ENCODE results near the gene STAMBPL1. TPM values are rescaled to one million over a fixed set of nuclear protein-coding genes. Genes with fewer than 3 reads are reported as not detected.
A peak's percentile ranks its signal among the peaks of the same experiment; 100 is the strongest.

Gene STAMBPL1
- polyA plus RNA-seq, 1 of the 3 experiments (the other 2 are of a cell fraction), result 25.1 TPM

DNA sequence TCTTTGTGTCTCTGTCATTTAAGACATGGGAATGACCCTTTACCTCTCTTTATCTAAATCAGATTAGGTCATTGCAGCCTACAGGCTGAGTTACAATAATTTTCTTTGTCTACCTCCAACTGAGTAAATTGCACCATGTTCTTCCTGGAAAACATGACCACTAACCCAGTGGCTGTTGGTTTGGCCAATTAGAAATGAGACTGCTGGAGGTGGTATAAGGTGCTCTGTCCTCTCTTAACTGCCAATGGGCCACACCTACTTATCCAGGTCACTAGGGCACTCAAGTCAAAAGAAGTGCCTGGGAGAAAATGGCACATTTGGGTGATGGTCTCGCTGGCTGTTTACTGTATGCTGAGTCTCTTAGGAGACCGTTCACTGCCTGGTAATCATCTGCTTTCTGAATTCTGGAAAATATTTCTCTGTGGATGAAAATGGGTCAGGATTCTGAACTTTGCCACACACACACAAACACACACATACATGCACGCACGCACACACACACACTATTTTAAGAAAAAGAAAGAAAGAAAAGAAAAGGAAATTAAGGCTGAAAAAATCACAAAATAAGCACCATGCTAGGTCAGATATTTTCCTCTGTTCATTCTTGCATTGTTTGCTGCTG is 16.4 kb downstream of the STAMBPL1 start:
- no peak for DNase-seq
- no peaks in the 10 kb centered on the region for H3K27me3 ChIP-seq (ENCODE audit: insufficient read depth)
- H3K36me3 ChIP-seq (replicated peaks in 1 of 2; ENCODE audit: control insufficient read depth in 1 of 2, insufficient read depth in 2 of 2, low read length in 1 of 2), result peaks cover 3 to 4% of the 10 kb centered on the region in 2 experiments
- peaks cover 38% of the 10 kb centered on the region for H3F3A ChIP-seq (replicated peaks; ENCODE audit: insufficient read depth)
- H3K4me2 ChIP-seq, result 0 out of 2 replicates have a peak overlapping the region, but pooled peaks have one; percentile 66
- H3K9me3 ChIP-seq, result no peaks in the 10 kb centered on the region
- no peak overlapping the region for H3K9ac ChIP-seq
- H3K4me3 ChIP-seq (ENCODE audit: low read depth in 2 of 2, low read length in 1 of 2), result no peak overlapping the region
- H3K27ac ChIP-seq (ENCODE audit: low read depth in 2 of 2, low read length in 1 of 2), result peak overlapping the region; percentile 61 to 82; a peak in 3 of 4 replicates
- peaks cover 71% of the 10 kb centered on the region for H3K79me2 ChIP-seq (ENCODE audit: insufficient read depth)
- WGBS (ENCODE audit: low lambda C conversion rate), result 95% methylated on average over 4 of the region's 4 CpGs
- POLR2A ChIA-PET, result no interaction called here
- TF ChIP-seq CHD2 (IDR thresholded peaks at IDR 0.05; ENCODE audit: low read length, partially characterized antibody) (no peak), TCF12 (IDR thresholded peaks at IDR 0.05) (no peak)
- TF ChIP-seq, protein P1, sequence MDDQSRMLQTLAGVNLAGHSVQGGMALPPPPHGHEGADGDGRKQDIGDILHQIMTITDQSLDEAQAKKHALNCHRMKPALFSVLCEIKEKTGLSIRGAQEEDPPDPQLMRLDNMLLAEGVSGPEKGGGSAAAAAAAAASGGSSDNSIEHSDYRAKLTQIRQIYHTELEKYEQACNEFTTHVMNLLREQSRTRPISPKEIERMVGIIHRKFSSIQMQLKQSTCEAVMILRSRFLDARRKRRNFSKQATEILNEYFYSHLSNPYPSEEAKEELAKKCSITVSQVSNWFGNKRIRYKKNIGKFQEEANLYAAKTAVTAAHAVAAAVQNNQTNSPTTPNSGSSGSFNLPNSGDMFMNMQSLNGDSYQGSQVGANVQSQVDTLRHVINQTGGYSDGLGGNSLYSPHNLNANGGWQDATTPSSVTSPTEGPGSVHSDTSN (IDR thresholded peaks at IDR 0.05), result no peak
- no peak overlapping the region for H2AFZ ChIP-seq (ENCODE audit: low read depth)
- CTCF ChIA-PET, result interaction anchor here (0.9 to 1.0 kb wide), 3 partner anchors 9 to 38 kb away, joined by 3 read pairs; no protein-coding TSS in a partner anchor
- peaks cover 21 to 72% of the 10 kb centered on the region in 2 experiments for H3K4me1 ChIP-seq (ENCODE audit: control insufficient read depth in 1 of 2, insufficient read depth in 2 of 2, low read depth in 1 of 2, low read length in 1 of 2)
- no peaks in the 10 kb centered on the region for H3K9me2 ChIP-seq
- H4K20me1 ChIP-seq (ENCODE audit: insufficient read depth), result no peaks in the 10 kb centered on the region

DNA sequence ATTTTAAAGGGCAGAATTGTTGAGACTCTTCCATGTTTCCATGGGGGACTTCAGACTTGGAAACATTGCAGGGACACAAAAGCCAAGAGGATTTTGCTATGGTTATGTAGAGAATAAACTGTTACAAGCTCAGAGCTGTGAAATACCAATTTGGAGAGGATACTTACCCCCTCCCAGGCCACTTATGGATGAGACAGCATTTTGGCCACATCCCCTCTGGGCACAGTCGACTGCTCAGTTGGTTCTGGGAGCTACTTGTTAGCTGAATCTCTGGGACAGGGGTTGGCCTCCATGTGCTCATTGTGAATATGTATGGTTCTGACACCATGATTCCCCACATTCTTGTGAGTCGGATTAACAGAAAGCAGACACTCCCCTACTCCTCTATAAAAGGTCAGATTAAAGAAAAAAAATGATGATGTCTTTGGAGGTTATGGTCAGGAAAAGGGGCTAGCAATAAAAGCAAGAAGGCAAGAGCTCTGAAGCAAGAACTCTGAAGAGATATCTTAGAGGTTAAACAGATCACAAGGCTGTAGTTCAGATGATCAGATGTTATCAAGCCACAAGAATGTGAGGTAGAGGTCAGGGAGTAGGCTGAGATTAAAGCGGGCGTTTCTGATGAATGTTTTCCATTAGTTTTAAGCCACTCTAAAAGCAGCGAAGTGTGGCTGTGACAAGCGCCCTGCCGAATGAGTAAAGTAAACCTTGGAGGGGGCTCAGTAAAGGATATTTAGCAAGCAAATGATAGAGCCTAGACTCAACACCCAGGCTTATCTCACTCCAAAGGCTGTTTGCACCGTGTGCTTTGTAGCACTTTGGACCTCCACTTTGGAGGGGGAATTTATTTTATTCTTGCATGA is 17.2 kb downstream of the STAMBPL1 start:
- H3K79me2 ChIP-seq (ENCODE audit: insufficient read depth), result peaks cover 67% of the 10 kb centered on the region
- H3F3A ChIP-seq (replicated peaks; ENCODE audit: insufficient read depth), result peaks cover 40% of the 10 kb centered on the region

More for the DNA sequence above, 17.2 kb downstream of the STAMBPL1 start:
- WGBS (ENCODE audit: low lambda C conversion rate), result 26% methylated on average over 8 of the region's 8 CpGs
- DNase-seq, result no peak
- no peaks in the 10 kb centered on the region for H3K27me3 ChIP-seq (ENCODE audit: insufficient read depth)
- H3K4me3 ChIP-seq (ENCODE audit: low read depth in 2 of 2, low read length in 1 of 2), result peak overlapping the region in 1 of 2 experiments; percentile 21; a peak in 1 of 4 replicates
- H3K36me3 ChIP-seq (replicated peaks in 1 of 2; ENCODE audit: control insufficient read depth in 1 of 2, insufficient read depth in 2 of 2, low read length in 1 of 2), result peaks cover 4 to 10% of the 10 kb centered on the region in 2 experiments
- peaks cover 21 to 72% of the 10 kb centered on the region in 2 experiments for H3K4me1 ChIP-seq (ENCODE audit: control insufficient read depth in 1 of 2, insufficient read depth in 2 of 2, low read depth in 1 of 2, low read length in 1 of 2)
- H3K9me2 ChIP-seq, result no peaks in the 10 kb centered on the region
- H3K9me3 ChIP-seq, result no peaks in the 10 kb centered on the region
- peak overlapping the region; percentile 66 for H3K4me2 ChIP-seq
- TF ChIP-seq, protein P2, sequence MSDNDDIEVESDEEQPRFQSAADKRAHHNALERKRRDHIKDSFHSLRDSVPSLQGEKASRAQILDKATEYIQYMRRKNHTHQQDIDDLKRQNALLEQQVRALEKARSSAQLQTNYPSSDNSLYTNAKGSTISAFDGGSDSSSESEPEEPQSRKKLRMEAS (IDR thresholded peaks at IDR 0.05; ENCODE audit: low read depth), result peak; percentile 55; the same call in 1 of the 2 replicates
- TF ChIP-seq JUND (IDR thresholded peaks at IDR 0.05) (0 out of 2 replicates have a peak, but pooled peaks have one; percentile 21), POLR2AphosphoS5 (IDR thresholded peaks at IDR 0.05; ENCODE audit: low read depth, low read length) (peak; percentile 48; the same call in 1 of the 2 replicates), RXRA (IDR thresholded peaks at IDR 0.05; ENCODE audit: borderline replicate concordance, low read depth) (peak; percentile 78; the same call in 1 of the 2 replicates), TCF12 (IDR thresholded peaks at IDR 0.05) (peak; percentile 87), ELF1 (IDR thresholded peaks at IDR 0.05) (no peak), MEF2A (IDR thresholded peaks at IDR 0.05; ENCODE audit: borderline replicate concordance, low read depth) (no peak), EP300 (IDR thresholded peaks at IDR 0.05; ENCODE audit: borderline replicate concordance in 1 of 2, low read depth in 1 of 2, low read length in 1 of 2) (peak in 1 of 2 experiments; percentile 7; a peak in 1 of 4 replicates), TEAD4 (IDR thresholded peaks at IDR 0.05; ENCODE audit: borderline replicate concordance, insufficient read depth) (peak; percentile 22; the same call in 1 of the 2 replicates)
- TF ChIP-seq, protein P1 (IDR thresholded peaks at IDR 0.05), result peak; percentile 60
- H3K9ac ChIP-seq, result peak overlapping the region; percentile 11; the same call in 1 of the 2 replicates
- H2AFZ ChIP-seq (ENCODE audit: low read depth), result no peak overlapping the region
- CTCF ChIA-PET, result interaction anchor here (1.0 kb wide), 1 partner anchor 11 kb away, joined by 3 read pairs; no protein-coding TSS in a partner anchor
- peak overlapping the region; percentile 61 to 82 for H3K27ac ChIP-seq (ENCODE audit: low read depth in 2 of 2, low read length in 1 of 2)
- POLR2A ChIA-PET, result no interaction called here
- no peaks in the 10 kb centered on the region for H4K20me1 ChIP-seq (ENCODE audit: insufficient read depth)

All from SK-N-SH (cell line).